AG09309 (cell line): Measurements from ENCODE around the gene ADGRF1.
"Not testable (repeated sequence)": the region's sequence is repeated elsewhere in the genome, so short reads cannot be mapped to it uniquely, and the experiment has no call there.

Source experiments
- DNase-seq: peaks from one replicate; pipeline ENCODE4 v3.0.0-alpha.2; 2010; ENCODE audit warnings: low read depth
- H3K4me3 ChIP-seq: 2 replicates; pipeline ENCODE4 v1.5.1; 2011; ENCODE audit warnings: mild to moderate bottlenecking, low read depth, low read length, moderate library complexity; ENCODE audit not compliant: control insufficient read depth
- TF ChIP-seq, protein P1 (sequence below): IDR thresholded peaks from 2 replicates; pipeline ENCODE4 v1.5.1; 2011; ENCODE audit warnings: mild to moderate bottlenecking, low read depth, low read length, inconsistent platforms; ENCODE audit not compliant: insufficient read depth, control insufficient read depth; ENCODE audit errors: missing control alignments

ADGRF1 gene

DNA sequence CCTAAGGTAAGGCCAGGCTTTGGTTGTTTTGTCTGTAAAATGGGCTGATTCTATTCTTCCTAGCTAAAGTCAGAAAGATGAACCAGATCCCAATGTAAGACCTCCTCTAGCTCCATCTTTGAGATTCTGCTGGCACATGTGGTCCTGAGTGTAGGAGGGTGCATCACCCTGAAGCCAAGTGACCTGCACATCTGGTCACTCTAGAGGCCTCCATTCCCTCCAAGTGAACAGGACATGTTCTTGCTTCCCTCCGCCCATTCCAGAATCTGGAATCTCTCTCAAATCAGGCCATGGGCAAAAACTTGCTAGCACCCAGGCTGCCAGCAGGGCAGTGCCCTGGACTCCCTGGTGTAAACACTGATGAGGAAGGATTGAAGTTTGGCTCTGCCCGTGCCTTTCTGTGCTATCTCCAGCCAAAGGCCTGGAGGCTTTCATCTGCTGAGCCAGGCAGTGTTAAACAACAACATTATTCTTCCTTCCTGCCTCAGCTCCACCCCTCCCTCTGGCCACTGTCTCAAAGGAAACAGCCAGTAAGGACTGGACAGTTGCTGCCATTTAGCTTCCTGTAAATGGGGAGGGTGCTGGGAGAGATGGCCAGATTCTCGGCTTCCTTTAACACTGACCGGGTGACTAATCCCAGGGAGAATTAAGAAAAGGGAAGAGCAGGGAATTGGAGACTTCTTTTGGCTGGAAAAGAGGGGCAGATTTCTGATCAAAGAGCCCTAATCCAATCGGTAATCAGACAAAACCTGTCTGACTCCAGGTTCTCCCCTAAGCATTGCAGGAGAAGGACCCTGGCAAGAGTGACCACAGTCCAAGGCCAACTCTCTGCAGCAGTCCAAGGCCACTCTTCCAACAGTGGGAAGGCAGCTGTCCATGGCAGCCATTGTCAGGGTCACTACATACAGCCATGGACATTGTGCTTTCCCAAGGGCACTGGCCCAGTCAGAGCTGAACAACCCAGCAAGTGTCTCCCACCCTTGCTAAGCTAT is 19.5 kb upstream of the ADGRF1 start:
- TF ChIP-seq, protein P1, sequence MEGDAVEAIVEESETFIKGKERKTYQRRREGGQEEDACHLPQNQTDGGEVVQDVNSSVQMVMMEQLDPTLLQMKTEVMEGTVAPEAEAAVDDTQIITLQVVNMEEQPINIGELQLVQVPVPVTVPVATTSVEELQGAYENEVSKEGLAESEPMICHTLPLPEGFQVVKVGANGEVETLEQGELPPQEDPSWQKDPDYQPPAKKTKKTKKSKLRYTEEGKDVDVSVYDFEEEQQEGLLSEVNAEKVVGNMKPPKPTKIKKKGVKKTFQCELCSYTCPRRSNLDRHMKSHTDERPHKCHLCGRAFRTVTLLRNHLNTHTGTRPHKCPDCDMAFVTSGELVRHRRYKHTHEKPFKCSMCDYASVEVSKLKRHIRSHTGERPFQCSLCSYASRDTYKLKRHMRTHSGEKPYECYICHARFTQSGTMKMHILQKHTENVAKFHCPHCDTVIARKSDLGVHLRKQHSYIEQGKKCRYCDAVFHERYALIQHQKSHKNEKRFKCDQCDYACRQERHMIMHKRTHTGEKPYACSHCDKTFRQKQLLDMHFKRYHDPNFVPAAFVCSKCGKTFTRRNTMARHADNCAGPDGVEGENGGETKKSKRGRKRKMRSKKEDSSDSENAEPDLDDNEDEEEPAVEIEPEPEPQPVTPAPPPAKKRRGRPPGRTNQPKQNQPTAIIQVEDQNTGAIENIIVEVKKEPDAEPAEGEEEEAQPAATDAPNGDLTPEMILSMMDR, result no peak
- DNase-seq, result no peak
- no peak overlapping the region for H3K4me3 ChIP-seq

DNA sequence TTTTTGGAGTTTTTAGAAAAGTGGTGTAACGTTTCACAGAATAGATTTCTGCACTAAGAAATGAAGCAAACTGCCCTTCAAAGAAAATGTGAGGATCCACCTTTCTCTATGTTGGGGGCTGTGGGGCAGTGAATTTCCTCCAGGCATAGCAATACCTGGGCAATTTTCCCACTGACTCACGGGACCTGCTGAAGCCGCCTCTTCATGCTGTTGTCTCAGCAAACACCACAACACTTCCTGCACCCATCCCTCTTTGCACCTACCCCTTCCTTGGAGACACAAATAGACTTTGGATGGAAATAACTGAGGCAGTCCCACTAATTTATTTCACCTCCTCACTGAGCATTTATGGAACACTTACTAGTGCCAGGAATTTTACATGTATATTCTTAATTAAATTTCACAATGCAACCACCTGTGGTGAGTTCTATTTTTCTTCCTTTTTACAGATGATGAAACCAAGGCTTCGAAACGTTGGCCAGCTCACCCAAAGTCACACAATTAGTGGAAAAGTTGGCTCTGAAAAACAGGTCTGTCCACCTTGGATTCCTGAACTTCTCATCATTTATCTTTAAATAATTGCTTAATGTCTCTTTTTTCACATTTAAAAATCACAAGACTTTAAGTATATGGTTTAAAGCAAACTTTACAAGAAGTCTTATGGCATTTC is 17.2 kb upstream of the ADGRF1 start:
- no peak overlapping the region for H3K4me3 ChIP-seq

DNA sequence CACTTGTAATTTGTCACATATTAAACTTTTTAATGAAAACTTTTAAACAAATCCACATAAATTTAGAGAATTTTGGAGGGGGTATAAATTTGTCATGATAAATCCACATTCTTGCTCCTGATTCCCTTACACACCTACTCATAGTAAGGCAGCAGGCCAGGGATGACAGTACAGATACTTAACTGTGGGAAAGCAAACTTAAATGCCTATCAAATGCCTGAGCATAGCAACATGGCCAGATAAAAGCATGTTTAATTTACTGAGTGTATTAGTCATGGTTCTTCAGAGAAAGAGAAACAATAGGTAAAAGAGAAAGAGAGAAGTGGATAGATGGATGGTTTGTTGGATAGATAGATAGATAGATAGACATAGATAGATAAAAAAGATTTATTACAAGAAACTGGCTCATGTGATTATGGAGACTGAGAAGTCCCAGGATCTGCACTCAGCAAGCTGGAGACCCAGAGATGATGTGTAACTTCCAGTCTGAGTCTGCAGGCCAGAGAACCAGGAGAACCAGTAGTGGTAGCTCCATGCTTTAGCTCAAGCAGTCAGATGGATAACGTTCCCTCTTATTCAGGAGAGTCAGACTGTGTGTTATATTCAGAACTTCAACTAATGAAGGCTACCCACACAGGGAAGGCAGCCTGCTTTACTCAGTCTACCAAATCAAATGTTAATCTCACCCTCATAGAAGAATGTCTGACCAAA is 15.9 kb upstream of the ADGRF1 start:
- H3K4me3 ChIP-seq, result no peak overlapping the region
- TF ChIP-seq, protein P1, result no peak
- DNase-seq, result no peak

More for the DNA sequence above, 17.2 kb upstream of the ADGRF1 start:
- TF ChIP-seq, protein P1, result no peak
- DNase-seq, result no peak

DNA sequence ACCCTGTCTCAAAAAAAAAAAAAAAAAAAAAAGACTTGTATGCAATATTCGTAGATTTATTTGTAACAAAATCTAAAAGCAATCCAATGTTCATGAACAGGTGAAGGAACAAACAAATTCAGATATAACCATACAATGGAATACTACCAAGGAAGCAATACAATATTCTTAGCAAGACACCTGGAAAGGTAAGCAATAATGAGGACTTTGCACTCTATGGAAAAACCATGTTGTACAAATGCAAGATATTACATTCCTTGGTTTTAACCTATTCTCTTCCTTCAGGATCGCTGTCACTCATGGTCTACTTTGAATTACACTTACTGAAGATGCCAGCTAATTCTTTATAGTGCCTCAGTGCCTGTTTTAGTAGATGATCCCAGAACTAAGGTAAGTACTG is 14.7 kb upstream of the ADGRF1 start:
- H3K4me3 ChIP-seq, result no peak overlapping the region
- no peak for DNase-seq

DNA sequence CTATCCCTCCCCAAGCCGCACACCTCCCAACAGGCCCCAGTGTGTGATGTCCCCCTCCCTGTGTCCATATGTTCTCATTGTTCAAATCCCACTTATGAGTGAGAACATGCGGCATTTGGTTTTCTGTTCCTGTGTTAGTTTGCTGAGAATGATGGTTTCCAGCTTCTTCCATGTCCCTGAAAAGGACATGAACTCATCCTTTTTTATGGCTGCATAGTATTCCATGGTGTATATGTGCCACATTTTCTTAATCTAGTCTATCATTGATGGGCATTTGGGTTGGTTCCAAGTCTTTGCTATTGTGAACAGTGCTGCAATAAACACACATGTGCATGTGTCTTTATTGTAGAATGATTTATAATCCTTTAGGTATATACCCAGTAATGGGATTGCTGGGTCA is 12.2 kb upstream of the ADGRF1 start:
- DNase-seq, H3K4me3 ChIP-seq: not testable (repeated sequence)

More for the DNA sequence above, 14.7 kb upstream of the ADGRF1 start:
- TF ChIP-seq, protein P1, result no peak

DNA sequence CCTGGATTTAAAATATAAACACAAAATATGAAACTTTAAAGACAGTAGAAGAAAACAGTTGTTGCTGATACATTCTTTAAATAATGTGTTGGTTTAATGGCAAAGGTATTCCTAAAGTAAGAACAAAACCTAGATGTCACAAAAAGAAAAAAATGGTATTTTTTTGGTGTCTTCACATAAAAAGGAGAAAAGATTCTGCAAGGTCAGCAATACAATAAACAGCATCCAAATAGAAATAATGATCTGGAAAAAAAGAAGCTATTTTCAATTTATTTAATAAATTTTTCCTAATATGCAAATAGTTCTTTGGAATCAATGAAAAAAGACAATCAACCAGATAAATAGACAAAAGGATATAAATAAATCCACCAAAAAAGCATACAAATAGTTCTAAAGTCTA is 6.5 kb upstream of the ADGRF1 start:
- TF ChIP-seq, protein P1, result no peak
- DNase-seq, result no peak
- H3K4me3 ChIP-seq, result no peak overlapping the region
